CD4-positive, alpha-beta T cell (primary cell): ENCODE results near the gene LMO3. TPM values are rescaled to one million over a fixed set of nuclear protein-coding genes. Genes with fewer than 3 reads are reported as not detected.

Experiments
- ATAC-seq: fragments of 200-7000 bp; cut with Tn5 transposase; one replicate; pipeline ENCODE4 v1.10.0; 2022; ENCODE audit warnings: mild to moderate bottlenecking; ENCODE audit not compliant: poor library complexity
- CTCF ChIA-PET: fragments of 350-600 bp; sonication (Branson Sonifier 250); formaldehyde crosslinking; loops from one replicate; lab custom pipeline; 2021; ENCODE audit warnings: antibody characterized with exemption, inconsistent platforms; lab: Charles Lee
- POLR2A ChIA-PET: fragments of 350-600 bp; sonication (Branson Sonifier 250); formaldehyde crosslinking; loops from one replicate; lab custom pipeline; 2021; ENCODE audit warnings: antibody characterized with exemption, inconsistent platforms; lab: Charles Lee
- DNase-seq, 14 experiments: peaks; one replicate each; pipeline ENCODE4 v3.0.0-alpha.2; 2013 to 2020; ENCODE audit warnings: mixed read lengths in 2 of 14
- H3K27ac ChIP-seq, 2 donors: one replicate each; pipeline versions ENCODE4 v1.5.1 to v1.7.0; 2013; ENCODE audit warnings: low read length in 2 of 2, low read depth in 1 of 2, mild to moderate bottlenecking in 1 of 2
- H3K27me3 ChIP-seq, 2 experiments: 1 replicate in 1 of 2; 2 replicates in 1 of 2; pipeline versions ENCODE4 v1.6.1 to v1.7.0; 2013; ENCODE audit warnings: low read length in 2 of 2, control low read depth in 1 of 2, mild to moderate bottlenecking in 1 of 2, moderate library complexity in 1 of 2; ENCODE audit not compliant: insufficient read depth in 2 of 2, control insufficient read depth in 1 of 2
- H3K36me3 ChIP-seq: one replicate; pipeline ENCODE4 v1.6.1; 2013; ENCODE audit warnings: low read length, control low read depth; ENCODE audit not compliant: insufficient read depth
- H3K4me1 ChIP-seq: one replicate; pipeline ENCODE4 v1.6.1; 2013; ENCODE audit warnings: low read length, control low read depth; ENCODE audit not compliant: insufficient read depth
- H3K4me3 ChIP-seq: one replicate; pipeline ENCODE4 v1.5.1; 2013; ENCODE audit warnings: mild to moderate bottlenecking, low read length, moderate library complexity
- H3K9me3 ChIP-seq, 2 experiments: 1 replicate in 1 of 2; 2 replicates in 1 of 2; pipeline versions ENCODE4 v1.6.1 to v1.7.0; 2013; ENCODE audit warnings: low read length in 2 of 2, mild to moderate bottlenecking in 2 of 2, control low read depth in 1 of 2, moderate library complexity in 1 of 2; ENCODE audit not compliant: control insufficient read depth in 1 of 2, insufficient read depth in 1 of 2
- H3K27ac Mint-ChIP-seq: one replicate; pipeline ENCODE4 v1.8.0; 2020; ENCODE audit warnings: mixed read lengths
- H3K27me3 Mint-ChIP-seq: one replicate; pipeline ENCODE4 v1.8.0; 2021; ENCODE audit warnings: mixed read lengths
- H3K36me3 Mint-ChIP-seq: one replicate; pipeline ENCODE4 v1.8.0; 2021; ENCODE audit warnings: low read depth, mixed read lengths
- H3K4me1 Mint-ChIP-seq: one replicate; pipeline ENCODE4 v1.8.0; 2021; ENCODE audit warnings: low read depth, mixed read lengths
- H3K4me3 Mint-ChIP-seq: one replicate; pipeline ENCODE4 v1.8.0; 2020; ENCODE audit warnings: mild to moderate bottlenecking, mixed read lengths
- H3K9me3 Mint-ChIP-seq: one replicate; pipeline ENCODE4 v1.8.0; 2020; ENCODE audit warnings: mixed read lengths
- CTCF ChIP-seq: fragments of 200-600 bp; IDR thresholded peaks from one replicate; pipeline ENCODE4 v1.8.0; 2022; ENCODE audit warnings: antibody characterized with exemption, mild to moderate bottlenecking
- intact Hi-C, 2 experiments: fragments of 100-400 bp; cut with DNase I in 1 of 2; cut with micrococcal nuclease in 1 of 2; formaldehyde crosslinking; loops; one replicate each; pipeline versions ENCODE4 v1.15.1 to v1.9.0; 2023 to 2025; cut with DNase I, micrococcal nuclease
- total RNA-seq, 174 experiments: library from RNA in 2 of 174; stranded (reverse) in 2 of 174; gene quantifications; one replicate each; pipeline ENCODE4 v1.2.3 and lab custom pipeline; 2021 to 2026

LMO3 gene
- total RNA-seq, 2 experiments from 2014 or later, result not detected

GRCh38 chr12:16564675-16565074, 41.3 kb downstream of the LMO3 start:
- H3K27me3 ChIP-seq, result no peaks in the 10 kb centered on the region
- no peak for DNase-seq
- Mint-ChIP-seq H3K27me3 (no peaks in the 10 kb centered on the region), H3K4me3 (no peak overlapping the region), H3K27ac (no peak overlapping the region), H3K9me3 (peaks cover 7% of the 10 kb centered on the region), H3K36me3 (no peaks in the 10 kb centered on the region), H3K4me1 (no peaks in the 10 kb centered on the region)
- H3K9me3 ChIP-seq, result no peaks in the 10 kb centered on the region
- H3K4me3 ChIP-seq, result no peak overlapping the region
- ATAC-seq, result no peak
- no peaks in the 10 kb centered on the region for H3K36me3 ChIP-seq
- no peaks in the 10 kb centered on the region for H3K4me1 ChIP-seq
- CTCF ChIA-PET, result no interaction called here
- intact Hi-C loops, result no loop called here
- no peak overlapping the region for H3K27ac ChIP-seq
- TF ChIP-seq CTCF, result no peak
- POLR2A ChIA-PET, result no interaction called here

DNA sequence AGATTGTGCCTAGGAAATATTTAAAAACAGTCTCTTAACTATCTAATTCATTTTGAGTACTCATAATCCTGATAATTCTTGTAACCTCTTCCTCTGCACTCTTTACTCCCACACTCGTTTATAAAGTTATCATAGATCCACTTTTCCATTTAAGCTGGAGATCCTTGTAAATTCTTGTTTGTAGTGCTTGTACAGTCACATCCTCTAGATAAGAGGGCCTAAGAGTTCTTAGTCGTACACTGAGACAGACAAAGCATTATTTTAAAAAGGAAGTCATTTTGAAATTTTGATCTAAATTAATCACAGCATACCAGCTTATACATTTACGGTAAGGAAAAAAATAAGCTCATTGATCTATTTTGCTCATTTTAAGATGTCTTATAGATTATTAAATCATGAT, 42.5 kb downstream of the LMO3 start:
- no peak overlapping the region for H3K27ac Mint-ChIP-seq
- no peaks in the 10 kb centered on the region for H3K36me3 Mint-ChIP-seq
- Histone ChIP-seq H3K4me3 (no peak overlapping the region), H3K27me3 (no peaks in the 10 kb centered on the region), H3K9me3 (no peaks in the 10 kb centered on the region), H3K4me1 (no peaks in the 10 kb centered on the region), H3K27ac (no peak overlapping the region), H3K36me3 (no peaks in the 10 kb centered on the region)
- no peaks in the 10 kb centered on the region for H3K27me3 Mint-ChIP-seq
- POLR2A ChIA-PET, result no interaction called here
- H3K4me3 Mint-ChIP-seq, result no peak overlapping the region
- peaks cover 7% of the 10 kb centered on the region for H3K9me3 Mint-ChIP-seq
- TF ChIP-seq CTCF, result no peak
- CTCF ChIA-PET, result no interaction called here
- no peaks in the 10 kb centered on the region for H3K4me1 Mint-ChIP-seq
- intact Hi-C loops, result no loop called here
- ATAC-seq (no peak), DNase-seq (no peak)

- DNase-seq (no peak), ATAC-seq (no peak)
- Histone ChIP-seq H3K4me3 (no peak overlapping the region), H3K27ac (no peak overlapping the region), H3K9me3 (no peaks in the 10 kb centered on the region), H3K4me1 (no peaks in the 10 kb centered on the region), H3K27me3 (no peaks in the 10 kb centered on the region), H3K36me3 (no peaks in the 10 kb centered on the region)
- H3K4me1 Mint-ChIP-seq, result no peaks in the 10 kb centered on the region
- ChIA-PET CTCF (no interaction called here), POLR2A (no interaction called here)
- no peaks in the 10 kb centered on the region for H3K36me3 Mint-ChIP-seq
- H3K27me3 Mint-ChIP-seq, result no peaks in the 10 kb centered on the region
- H3K27ac Mint-ChIP-seq, result no peak overlapping the region
- H3K9me3 Mint-ChIP-seq, result peaks cover 7% of the 10 kb centered on the region
- intact Hi-C loops, result no loop called here
- no peak for TF ChIP-seq CTCF
- no peak overlapping the region for H3K4me3 Mint-ChIP-seq
Measured at GRCh38 chr12:16562921-16563320, 43.0 kb downstream of the LMO3 start.
